NAMALWA (cell line): ENCODE results near the gene NSG2.
A peak's percentile ranks its signal among the peaks of the same experiment; 100 is the strongest.

Experiments
- DNase-seq: peaks from one replicate; pipeline ENCODE4 v3.0.0-alpha.2; 2015; ENCODE audit warnings: low spot score

NSG2 gene

DNA sequence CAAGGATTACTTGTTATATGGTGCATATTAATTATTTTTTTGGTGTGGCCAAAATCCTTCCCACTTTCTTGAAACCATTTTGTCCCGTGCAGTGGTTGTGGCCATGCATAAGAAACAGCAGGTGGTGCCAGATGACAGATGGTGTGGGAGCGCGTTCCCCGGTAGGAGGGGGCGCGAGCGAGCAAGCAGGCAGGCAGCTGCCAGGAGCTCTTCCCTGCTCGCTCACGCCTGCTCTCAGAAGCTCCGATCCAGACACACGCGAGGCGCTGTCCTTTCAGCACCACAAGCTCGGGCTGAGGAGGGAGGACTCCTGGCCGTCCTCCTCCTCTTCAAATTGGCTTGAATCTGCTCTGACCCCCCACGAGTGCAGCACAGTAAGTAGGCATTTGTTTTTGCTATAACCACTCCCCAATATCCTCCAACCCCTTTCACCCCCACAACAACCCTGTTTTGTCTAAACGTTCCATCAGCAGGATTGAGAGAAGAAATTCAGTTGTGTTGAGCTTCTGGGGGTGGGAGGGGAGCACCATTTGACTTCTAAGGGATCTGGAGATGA lies at the start of gene NSG2:
TSS of gene NSG2 (plus strand) at position 237 of the 556 bp plus-strand sequence. CDS start 1,050 bp downstream, outside the sequence.
- peak; percentile 89 for DNase-seq

DNA sequence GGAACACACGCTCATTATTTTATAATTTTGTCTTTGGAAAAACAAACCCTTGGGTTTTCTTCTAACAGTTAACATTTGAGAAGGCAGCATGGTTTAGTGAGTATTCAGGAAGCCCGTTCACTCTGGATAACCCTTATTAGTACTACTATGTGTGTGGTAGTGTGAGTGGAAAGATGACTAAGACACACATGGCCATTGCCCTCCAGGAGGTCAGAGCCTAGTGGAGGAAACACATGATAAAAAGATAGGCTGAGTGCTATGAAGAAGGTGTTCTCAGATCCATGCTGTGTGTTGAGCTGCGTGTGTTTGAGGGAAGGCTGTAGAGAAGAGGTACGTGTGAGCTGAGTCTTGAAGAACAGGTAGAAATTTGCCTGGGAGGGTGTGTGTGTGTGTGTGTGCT lies 48.2 kb upstream of the NSG2 start:
- DNase-seq, result no peak

DNA sequence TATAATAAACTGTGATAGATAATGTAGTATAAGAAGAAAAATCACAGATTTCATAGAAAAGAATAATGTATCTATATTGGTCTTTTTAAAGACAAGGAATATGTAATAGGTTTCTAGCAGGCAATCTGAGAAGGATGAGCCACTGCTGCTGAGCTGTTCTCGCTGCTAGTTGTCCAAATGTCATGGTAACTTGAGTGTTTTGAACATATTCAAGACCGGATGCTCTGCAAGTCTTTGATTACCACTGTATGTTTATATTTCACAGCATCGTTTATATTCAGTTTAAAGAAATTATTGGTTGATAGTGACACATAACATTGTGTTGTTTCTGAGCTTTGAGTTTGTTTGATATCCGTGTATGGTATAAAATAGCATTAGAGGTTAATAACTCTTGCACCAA lies 47.0 kb upstream of the NSG2 start:
- DNase-seq, result no peak

DNA sequence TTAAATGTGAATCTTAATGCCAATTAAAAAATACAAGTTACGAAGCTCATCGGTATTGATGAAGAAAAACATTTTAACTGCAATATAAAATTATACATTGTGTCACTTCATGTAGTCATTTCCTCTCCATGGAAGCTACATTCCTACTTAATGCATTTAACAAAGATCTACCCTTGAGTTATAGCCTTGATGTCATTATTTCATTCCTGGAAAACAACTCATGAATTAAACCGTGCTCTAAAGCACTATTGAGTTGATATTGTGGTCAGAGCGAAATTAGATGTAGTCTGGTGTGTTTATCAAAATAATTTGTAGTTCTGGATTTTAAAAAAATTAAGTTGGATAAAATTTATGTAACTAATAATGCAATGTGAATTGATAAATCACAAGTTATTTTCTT lies 45.4 kb upstream of the NSG2 start:
- DNase-seq, result no peak

DNA sequence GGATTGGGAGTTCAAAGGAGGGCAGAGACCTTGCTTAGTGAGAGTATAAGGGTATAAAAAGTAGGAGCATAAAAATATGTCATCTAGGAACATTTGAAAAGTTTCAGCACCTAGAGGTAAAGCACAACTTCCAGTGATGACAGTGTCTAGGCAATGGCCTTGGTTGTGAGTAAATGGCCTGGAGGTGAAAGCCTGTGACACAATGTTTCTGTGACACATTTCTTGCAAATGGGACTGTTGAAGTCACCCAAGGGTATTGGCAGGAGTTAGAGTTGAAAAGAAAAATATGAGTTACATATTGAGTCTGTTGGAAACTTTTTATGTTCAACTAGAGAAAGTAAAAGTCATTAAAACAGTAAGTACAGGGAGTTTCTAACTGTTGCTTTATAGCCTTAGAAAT lies 41.7 kb upstream of the NSG2 start:
- DNase-seq, result no peak

DNA sequence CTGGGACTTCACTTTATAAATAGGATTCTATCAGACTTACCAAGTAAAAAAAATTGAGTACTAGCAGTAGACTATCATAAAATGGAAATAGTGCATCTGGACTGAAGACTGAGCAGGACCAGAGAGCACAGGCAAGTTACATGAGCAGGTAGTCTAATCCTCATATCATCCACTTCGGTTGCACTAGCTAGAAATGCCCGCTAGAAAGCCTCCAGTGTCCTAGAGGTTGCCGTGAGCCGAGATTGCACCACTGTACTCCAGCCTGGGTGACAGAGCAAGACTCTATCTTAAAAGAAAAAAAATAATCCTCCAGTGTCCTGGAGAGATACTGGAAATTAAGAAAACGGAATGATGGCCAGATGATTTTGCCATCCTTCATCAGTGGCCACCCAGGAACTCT lies 36.6 kb upstream of the NSG2 start:
- no peak for DNase-seq

DNA sequence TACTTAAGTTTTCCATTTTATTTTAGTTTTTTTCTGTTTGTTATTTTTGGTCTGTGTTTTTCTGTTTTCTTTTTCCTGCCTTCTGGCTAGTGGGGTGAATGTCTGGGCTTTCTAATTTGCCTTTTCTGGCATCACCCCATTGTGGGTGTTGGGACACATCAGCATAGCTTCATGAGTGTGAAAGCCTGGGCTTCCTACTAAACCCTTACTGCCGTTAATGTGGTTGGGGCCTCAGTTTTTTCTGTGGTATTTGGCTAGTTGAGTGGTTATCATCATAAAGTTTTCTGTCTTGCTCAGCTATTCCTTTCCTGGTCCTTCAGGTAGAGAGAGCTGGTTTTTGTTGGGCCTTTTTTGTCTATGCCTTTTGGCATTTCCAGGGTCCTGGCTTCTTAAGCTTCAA lies 35.1 kb upstream of the NSG2 start:
- no peak for DNase-seq

DNA sequence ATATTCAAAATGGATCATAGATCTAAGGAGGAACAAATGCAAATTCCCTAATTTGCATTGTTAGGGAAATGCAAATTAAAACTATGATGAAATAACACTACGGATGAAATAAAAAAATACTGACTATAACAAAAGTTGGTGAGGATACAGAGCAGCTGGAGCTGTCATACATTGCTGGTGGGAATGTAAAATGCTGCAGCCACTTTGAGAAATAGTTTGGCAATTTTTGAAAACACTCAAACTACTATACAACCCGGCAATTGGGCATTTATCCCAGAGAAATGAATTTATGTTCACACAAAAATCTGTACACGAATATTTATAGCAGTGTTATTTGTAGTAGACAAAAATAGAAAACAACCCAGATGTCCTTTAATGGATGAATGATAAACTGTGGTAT lies 34.1 kb upstream of the NSG2 start:
- DNase-seq, result no peak

DNA sequence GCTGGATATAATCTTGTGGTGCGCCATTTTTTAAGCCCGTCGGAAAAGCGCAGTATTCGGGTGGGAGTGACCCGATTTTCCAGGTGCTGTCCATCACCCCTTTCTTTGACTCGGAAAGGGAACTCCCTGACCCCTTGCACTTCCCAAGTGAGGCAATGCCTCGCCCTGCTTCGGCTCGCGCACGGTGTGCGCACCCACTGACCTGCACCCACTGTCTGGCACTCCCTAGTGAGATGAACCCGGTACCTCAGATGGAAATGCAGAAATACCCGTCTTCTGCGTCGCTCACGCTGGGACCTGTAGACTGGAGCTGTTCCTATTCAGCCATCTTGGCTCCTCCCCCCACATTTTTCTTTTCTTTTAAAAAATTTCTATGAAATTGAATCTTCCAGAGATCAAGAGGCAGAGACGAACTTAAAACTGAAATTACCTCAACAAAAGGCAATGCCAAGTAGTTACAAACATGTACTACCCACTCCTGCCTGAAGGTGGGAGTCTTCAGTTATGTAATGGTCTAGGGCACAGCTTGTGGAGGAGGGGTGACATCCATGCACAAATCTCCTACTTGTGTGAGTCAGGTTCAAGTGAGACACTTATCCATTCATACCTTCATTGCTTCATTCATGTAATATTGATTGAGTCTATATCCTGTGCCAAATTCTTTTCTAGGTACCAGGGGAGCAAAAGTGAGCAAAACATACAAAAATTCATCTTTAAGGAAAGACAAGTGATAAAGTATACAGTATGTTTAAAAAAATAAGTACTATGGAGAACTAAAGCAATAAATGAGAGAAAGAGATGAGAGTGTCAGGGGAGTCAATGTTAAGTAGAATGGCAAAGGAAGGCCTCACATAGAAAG lies 25.2 kb upstream of the NSG2 start:
- DNase-seq, result peak; percentile 80

DNA sequence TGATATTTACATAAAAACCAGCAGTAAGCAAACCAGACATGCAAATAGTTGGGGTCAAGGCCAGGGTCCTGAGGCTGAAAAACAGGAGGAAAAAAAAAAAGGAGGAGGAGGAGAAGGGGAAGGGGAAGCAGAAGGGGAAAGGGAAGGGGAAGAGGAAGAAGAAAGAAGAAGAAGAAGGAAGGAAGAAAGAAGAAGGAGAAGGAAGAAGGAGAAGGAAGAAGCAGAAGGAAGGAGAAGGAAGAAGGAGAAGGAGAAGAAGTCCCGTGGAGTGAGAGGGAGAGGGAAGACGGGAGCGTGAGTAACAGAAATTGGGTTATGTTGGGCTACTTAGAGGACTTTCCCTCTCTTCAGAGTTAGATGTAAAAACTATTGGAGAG lies 24.6 kb upstream of the NSG2 start:
- DNase-seq, result no peak

DNA sequence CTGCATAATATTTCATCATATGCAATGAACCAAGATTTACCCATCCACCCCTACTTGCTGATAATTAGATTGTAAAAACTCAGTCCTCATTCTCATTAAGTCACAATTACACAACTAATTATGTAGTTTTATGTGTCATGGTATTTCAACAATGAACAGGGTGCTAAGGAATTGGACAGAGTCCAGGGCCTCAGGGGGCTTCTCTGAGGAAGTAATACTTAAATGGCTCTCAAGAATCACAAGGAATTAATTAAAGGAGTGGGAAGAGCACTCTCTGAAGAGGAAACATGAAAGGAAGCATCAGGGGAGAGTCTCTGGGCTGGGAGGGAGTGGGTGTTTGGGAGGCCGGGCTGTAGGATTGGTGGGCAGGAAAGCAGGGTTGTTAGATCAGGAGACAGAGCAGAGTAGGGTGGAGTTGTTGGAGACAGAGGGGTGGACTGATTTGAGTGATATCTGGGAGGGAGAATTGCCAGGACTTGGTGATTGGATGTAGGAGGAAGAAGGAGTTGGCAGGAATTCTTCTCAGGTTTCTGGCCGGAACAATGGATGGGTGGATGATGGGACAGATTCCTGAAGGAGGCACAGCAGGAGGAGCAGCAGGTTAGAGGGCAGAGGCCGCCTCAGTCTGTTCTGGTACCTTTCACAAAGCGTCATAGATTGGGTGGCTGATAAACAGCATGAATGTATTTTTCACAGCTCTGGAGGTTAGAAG lies 23.0 kb upstream of the NSG2 start:
- no peak for DNase-seq

DNA sequence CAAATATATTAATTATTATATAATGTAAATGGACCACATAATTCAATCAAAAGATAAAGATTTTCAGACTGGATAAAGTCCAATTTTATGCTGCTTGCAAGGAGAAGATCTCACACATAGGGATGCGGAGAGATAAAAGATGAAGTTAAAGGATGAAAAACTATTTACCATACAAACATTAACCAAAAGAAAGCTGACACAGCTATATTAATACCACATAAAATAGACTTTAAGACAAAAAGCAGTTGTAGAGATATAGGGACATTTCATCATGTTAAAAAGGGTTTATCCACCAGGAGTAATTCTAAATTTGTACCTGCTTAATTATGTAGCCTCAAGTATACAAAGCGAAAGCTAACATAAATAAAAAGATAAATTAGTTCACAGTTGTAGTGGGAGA lies 15.2 kb upstream of the NSG2 start:
- DNase-seq, result no peak

DNA sequence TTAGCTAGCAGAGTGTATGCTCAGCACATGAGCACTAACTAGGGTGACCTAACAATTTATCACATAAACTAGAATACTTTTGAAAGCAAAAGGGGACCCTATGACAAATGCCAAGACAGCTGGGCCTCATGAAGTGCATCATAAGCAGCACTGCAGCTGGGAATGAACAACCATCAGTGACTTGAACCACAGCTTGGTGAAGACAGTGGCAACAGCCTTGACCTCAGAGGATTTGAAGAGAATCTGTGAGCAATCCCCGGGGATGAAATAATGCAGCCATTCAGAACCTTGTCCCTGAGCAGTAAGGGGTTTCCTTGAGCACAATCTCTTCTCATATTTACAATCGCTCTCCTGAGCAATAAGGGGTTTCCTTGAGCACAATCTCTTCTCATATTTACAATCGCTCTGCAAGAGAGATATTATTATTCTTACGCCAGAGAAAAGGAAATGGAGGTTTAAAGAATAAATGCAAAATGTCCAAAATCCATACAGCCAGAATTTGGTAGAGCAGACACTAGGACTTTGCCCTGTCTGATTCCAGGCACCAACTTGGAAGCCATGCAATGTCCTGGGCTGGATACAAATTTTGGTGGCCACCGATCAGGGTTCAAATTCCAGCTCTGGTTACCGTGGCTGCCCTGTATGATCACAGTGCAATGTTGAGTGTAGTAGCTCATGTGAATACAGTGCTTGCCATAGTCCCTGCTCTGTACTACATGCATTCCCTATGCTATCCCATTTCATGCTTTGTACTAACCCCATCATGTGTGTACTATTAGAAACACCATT lies 846 bp upstream of the NSG2 start:
- no peak for DNase-seq

DNA sequence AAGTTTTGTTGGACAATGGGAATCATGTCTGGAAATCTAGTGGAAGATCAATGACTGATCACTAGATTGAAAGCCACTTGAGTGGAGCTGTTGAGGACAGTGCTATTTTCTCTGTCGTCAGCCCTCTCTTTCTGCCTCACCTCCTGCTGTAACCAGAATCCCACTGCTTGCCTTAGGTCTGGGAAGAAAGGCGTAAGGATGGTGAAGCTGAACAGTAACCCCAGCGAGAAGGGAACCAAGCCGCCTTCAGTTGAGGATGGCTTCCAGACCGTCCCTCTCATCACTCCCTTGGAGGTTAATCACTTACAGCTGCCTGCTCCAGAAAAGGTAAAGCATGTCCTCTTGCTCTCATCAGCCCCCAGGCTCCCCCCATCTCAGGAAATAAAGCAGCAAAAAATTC lies 1.1 kb downstream of the NSG2 start:
- DNase-seq, result no peak

DNA sequence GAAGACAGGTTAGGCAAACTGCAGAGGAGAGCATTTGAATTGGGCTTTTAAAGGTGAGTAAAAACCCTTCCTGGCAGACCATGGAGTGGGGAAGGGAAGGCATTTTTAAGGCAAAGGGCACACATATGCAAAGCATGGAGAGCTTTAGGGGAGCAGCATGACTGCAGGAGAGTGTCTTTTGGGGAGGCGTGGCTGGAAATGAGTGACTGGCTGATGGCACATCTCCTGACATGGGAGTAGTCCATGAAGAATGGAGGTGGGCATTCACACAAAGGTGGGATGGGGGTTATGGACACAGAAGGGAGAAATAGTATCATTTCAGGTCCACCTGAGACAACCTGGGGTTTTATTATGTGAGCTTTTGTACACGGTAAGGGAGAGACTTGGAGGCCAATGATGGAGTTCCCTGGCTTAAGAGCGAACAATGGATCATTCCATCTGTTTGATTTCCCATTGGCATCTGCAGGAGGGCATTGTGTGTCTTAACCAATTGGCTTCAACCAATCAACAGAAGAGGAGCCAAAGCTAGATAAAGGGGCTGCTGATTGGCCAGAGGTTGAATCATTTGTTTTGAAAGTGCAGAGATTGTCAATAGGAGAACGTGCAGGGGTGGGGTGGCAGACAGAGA lies 2.1 kb downstream of the NSG2 start:
- no peak for DNase-seq

DNA sequence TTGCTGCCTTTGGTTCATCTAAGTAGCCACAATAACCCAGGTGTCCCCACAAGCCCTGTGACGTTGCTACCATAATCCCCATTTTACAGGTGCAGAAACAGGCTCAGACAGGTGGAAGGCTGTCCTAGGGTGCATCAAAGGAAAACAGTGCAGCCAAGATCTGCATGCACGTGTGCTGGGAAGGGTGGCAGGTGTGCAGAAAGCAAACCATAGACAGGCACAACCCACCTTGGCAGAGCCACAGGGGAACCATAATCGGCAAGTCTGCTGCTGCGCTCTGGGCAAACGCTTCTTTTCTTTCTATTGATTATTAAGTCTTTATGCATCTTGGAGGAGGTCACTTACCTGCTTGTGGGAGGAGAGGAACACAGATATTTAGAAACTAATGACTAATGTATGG lies 7.1 kb downstream of the NSG2 start:
- no peak for DNase-seq

DNA sequence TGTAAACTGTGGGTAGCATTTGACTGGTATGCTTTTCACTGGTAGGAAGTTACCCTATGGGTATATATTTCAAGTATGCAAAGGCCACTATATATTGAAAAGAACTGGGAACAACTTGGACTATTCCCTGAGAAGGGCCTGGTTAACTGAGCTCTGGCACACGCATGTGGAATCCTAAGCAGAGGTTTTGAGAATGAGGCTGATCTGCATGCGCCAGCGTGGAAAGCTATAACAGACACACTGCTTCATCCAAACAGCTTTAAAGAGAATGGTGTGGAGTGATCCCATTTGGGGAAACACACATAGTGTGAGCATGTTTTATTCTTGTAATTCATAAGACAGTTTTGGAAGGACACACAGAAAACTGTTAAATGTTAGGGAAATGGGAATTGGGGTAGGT lies 8.4 kb downstream of the NSG2 start:
- no peak for DNase-seq

DNA sequence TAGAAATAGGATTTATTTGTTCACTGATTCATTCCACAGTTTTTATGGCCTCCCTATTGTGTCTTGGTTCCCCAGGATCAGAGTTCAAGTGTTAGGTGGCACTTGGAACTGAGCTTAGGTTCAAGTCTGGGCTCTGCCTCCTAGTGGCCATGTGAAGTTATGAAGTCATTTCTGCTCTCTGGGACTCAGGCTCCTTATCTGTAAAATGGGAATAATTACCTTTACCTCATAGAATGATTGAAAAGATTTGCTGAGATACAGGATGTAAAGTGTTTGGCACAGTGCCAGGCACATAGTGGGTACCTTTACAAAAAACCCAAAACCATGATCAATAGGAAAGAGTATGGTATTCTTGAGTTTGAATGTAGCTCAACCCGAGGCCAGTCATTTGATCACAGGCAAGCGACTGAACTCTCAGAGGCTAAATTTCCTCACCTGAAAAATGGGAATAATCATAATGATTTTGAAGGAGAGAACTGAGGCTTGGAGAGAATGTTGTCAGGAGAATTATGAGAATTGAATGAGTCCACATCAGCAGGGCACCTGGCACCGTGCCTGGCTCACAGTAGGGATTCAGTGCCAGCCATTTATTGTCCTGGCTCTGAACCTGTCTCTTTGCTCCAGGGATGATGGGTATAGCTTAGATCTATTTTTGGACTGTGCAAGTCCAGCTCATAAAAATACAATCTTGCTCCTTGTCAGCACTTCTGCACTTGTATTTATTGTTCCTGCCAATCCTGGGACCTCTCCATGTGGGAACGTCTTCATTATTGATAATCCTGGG lies 10.8 kb downstream of the NSG2 start:
- DNase-seq, result peak; percentile 33

DNA sequence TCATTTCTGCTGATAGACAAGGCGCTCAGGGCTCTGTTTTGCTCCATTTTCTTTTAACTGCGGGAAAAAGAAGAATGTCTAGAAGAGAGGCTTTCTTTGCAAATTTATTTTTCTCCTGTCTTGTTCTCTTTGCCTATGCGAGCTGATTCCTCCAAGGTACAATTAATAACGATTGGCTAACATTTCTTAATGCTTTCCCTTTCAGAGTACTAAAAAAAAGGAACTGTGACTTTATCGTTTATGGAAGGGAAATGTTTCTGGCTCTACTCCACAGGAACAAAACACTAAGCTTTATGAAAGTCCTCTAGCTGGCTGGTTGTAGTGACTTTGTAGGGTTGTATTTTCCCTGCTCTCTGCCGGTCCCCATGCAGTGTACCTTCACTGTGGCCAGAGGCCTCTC lies 11.7 kb downstream of the NSG2 start:
- DNase-seq, result no peak

DNA sequence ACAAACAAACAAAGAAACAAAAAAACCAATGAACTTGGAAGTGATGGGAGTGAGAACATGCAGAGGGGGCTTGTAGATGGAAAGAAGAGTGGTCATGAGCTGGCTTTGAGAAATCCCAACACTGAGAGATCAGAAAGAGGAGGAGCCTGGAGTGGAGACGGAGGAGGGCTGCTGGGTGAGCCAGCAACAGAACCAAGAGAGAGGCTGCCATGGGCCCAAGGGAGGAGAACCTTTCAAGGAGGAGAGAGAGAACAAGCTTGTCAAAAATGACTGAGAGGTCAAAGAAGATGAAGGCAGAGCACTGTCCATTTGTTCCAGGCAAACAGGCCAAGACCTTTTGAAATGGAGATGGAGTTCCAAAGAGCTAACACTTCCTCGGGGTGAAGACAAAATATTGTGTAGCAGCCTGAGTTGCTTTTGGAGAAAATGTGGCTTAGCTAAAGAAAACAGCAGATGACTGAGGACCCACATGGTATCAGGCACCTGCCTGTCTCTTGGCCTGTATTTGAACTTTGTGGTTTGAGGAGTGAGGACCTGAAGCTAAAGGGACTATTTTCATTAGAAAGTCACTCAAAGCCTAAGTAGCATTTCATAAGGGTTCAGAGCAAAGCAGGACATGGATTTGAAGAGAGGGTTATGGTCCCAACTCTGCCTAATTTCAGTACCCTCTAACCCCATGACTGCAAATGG lies 13.1 kb downstream of the NSG2 start:
- no peak for DNase-seq

DNA sequence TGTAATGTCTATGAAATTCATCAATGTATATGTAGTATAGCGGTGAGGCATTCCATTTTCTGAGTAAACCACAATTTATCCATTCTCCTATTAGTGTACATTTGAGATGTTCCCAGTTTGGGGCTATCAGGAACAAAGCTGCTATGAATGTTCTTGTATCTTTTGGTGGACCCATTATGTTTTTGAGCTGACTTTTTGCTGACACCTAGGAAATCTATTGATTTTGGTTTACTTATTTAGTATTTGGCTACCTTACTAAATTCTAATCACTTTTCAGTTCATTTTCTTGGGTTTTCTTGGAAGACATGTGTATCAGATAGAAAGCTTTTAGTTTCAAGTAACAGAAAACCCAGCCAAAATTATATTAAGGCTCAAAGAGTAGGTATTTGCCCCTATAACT lies 13.7 kb downstream of the NSG2 start:
- no peak for DNase-seq
